ENCODE data around the gene MARCHF9.

The MARCHF9 gene

DNA sequence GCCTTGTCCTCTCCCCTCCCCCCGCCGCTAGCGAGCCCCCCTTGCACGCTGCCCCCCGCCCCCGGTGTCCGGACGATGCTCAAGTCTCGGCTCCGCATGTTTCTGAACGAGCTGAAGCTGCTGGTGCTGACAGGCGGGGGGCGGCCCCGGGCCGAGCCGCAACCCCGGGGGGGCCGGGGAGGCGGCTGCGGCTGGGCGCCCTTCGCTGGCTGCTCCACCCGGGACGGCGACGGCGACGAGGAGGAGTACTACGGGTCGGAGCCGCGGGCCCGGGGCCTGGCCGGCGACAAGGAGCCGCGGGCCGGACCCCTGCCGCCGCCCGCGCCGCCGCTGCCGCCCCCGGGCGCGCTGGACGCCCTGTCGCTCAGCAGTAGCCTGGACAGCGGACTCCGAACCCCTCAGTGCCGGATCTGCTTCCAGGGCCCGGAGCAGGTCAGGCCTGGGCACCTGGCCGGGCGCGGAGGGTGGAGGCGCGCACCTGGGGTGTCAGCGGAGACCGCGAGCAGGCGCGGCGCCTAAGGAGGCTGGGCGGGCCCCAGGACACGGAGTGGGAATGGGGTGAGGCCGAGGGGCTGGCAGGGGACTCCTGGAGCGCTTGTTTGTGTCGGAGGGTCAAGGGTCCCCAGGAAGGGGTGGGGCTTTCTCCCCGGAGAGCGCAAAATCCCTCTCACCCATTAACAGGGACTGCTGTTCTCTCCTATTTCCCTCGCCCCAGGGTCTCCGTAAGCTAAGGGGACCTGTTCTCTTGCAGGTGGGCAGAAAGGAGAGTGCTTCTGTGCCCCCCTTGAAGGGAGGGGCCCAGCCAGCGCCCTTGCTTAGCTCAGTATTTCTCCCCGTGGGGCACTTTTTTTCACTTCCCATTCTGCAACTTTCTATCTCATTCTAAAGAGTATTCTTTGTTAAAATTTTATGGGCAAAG is 810 bp downstream of the MARCHF9 start:
- Histone ChIP-seq H3K27me3 (replicated peaks; ENCODE audit: control insufficient read depth, insufficient read depth, low read length) (no peaks in the 10 kb centered on the region), H3K4me3 (replicated peaks; ENCODE audit: low read depth, low read length) (peak overlapping the region; percentile 74), H3K36me3 (ENCODE audit: control insufficient read depth, insufficient read depth, low read length) (peaks cover 9% of the 10 kb centered on the region)
- DNase-seq (ENCODE audit: extremely low read depth, insufficient read length), result peak; percentile 37
- TF ChIP-seq, protein P1, sequence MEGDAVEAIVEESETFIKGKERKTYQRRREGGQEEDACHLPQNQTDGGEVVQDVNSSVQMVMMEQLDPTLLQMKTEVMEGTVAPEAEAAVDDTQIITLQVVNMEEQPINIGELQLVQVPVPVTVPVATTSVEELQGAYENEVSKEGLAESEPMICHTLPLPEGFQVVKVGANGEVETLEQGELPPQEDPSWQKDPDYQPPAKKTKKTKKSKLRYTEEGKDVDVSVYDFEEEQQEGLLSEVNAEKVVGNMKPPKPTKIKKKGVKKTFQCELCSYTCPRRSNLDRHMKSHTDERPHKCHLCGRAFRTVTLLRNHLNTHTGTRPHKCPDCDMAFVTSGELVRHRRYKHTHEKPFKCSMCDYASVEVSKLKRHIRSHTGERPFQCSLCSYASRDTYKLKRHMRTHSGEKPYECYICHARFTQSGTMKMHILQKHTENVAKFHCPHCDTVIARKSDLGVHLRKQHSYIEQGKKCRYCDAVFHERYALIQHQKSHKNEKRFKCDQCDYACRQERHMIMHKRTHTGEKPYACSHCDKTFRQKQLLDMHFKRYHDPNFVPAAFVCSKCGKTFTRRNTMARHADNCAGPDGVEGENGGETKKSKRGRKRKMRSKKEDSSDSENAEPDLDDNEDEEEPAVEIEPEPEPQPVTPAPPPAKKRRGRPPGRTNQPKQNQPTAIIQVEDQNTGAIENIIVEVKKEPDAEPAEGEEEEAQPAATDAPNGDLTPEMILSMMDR (IDR thresholded peaks at IDR 0.05; ENCODE audit: insufficient read depth, low read length, poor library complexity, severe bottlenecking), result no peak

DNA sequence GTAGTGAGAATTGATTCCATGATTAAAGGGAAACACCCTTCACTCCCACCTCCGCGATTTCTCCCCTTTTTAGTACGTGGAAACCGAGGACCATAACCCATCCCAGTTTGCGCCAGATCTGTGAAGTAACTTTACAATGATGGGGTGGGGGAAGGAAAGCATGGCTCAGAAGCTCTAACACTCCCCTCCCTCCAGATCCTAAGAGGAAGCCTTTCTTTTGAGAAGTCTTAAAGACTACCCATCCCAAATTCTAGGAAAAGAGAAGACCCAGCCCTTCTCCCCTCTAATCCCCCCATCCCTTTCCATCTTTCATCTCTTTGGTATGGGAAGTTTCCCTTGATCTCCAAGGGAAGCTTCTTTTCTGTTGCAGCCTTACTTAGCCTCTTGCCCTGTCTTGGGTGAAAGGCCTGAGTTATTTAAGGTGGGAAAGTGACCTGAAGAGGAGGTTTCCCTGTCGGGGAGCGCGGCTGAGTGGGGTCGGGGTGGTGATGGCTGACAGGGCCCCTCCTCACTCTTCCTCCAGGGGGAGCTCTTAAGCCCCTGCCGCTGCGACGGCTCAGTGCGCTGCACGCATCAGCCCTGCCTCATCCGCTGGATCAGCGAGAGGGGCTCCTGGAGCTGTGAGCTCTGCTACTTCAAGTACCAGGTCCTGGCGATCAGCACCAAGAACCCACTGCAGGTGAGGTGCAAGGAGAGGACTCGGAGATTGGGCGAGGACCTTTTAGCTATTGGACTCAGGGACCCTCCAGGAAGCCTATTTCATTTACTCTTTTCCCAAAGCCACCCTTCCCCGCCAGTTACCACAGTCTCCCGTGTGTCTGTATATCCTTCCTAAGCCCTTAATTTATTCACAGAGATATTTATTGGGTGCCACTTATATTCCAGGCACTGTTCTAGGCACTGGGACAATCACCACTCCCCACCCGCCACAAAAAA is 1.8 kb downstream of the MARCHF9 start:
- peaks cover 8% of the 10 kb centered on the region for H3K36me3 ChIP-seq (ENCODE audit: control insufficient read depth, insufficient read depth, low read length)
- peak; percentile 50 for DNase-seq (ENCODE audit: extremely low read depth, insufficient read length)
- H3K4me3 ChIP-seq (replicated peaks; ENCODE audit: low read depth, low read length), result peak overlapping the region; percentile 74
- TF ChIP-seq, protein P1 (IDR thresholded peaks at IDR 0.05; ENCODE audit: insufficient read depth, low read length, poor library complexity, severe bottlenecking), result peak; percentile 77
- H3K27me3 ChIP-seq (replicated peaks; ENCODE audit: control insufficient read depth, insufficient read depth, low read length), result no peaks in the 10 kb centered on the region

DNA sequence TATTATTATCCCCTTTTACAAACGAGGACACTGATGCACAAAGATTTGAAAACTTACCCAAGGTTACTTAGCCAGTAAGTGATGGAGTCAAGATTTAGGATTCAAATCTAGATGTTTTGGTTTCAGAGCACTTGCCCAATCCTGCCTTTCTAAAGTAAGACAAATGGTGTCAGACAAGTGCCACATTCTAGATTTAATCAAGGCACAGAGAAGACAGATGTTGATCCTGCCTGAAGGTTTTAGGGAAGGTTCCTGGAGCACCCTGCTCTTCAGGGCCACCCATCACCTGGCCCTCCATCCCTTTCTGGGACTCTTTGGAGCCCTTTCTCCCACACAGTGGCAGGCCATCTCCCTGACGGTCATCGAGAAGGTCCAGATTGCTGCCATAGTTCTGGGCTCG is 2.9 kb downstream of the MARCHF9 start:
- DNase-seq (ENCODE audit: extremely low read depth, insufficient read length), result no peak
- TF ChIP-seq, protein P1 (IDR thresholded peaks at IDR 0.05; ENCODE audit: insufficient read depth, low read length, poor library complexity, severe bottlenecking), result no peak
- peaks cover 8% of the 10 kb centered on the region for H3K36me3 ChIP-seq (ENCODE audit: control insufficient read depth, insufficient read depth, low read length)
- H3K27me3 ChIP-seq (replicated peaks; ENCODE audit: control insufficient read depth, insufficient read depth, low read length), result no peaks in the 10 kb centered on the region
- no peak overlapping the region for H3K4me3 ChIP-seq (replicated peaks; ENCODE audit: low read depth, low read length)

GRCh38 chr12:57758552-57759359 is 3.9 kb downstream of the MARCHF9 start:
- TF ChIP-seq, protein P1 (IDR thresholded peaks at IDR 0.05; ENCODE audit: insufficient read depth, low read length, poor library complexity, severe bottlenecking), result no peak
- Histone ChIP-seq H3K27me3 (replicated peaks; ENCODE audit: control insufficient read depth, insufficient read depth, low read length) (no peaks in the 10 kb centered on the region), H3K36me3 (ENCODE audit: control insufficient read depth, insufficient read depth, low read length) (peaks cover 8% of the 10 kb centered on the region), H3K4me3 (replicated peaks; ENCODE audit: low read depth, low read length) (no peak overlapping the region)
- DNase-seq (ENCODE audit: extremely low read depth, insufficient read length), result no peak

- Histone ChIP-seq H3K27me3 (replicated peaks; ENCODE audit: control insufficient read depth, insufficient read depth, low read length) (no peaks in the 10 kb centered on the region), H3K4me3 (replicated peaks; ENCODE audit: low read depth, low read length) (no peak overlapping the region), H3K36me3 (ENCODE audit: control insufficient read depth, insufficient read depth, low read length) (peaks cover 8% of the 10 kb centered on the region)
- TF ChIP-seq, protein P1 (IDR thresholded peaks at IDR 0.05; ENCODE audit: insufficient read depth, low read length, poor library complexity, severe bottlenecking), result peak; percentile 72
- no peak for DNase-seq (ENCODE audit: extremely low read depth, insufficient read length)
These were observed 4.6 kb downstream of the MARCHF9 start for GRCh38 chr12:57759360-57759980.

Data from GM06990 (cell line).